ENCODE results near the gene TP53AIP1.

TP53AIP1 gene

GRCh38 chr11:128905345-128906184, 37.1 kb downstream of the TP53AIP1 start:
- DNase-seq = peak; percentile 41

- peak; percentile 38 for DNase-seq
Measured at GRCh38 chr11:128904656-128905344, 37.9 kb downstream of the TP53AIP1 start.

DNA sequence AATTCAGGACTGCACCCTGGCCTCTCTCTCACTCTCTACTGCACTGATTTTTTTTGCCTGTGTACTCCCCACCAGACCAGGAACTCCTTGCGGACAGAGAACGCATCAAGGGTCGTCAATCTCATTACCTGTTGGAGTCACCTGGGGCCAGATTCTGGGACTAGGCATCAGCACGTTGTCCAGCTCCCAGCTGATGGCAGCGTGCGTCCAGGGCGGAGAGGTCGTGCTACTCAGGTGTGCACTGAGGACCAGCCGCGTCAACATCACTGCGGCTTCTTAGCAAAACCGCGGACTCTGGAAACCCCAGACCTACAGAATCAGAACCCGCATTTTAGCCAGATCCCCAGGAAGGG, 38.4 kb downstream of the TP53AIP1 start:
- DNase-seq = no peak

- DNase-seq = no peak
Measured at GRCh38 chr11:128903248-128904061, 39.2 kb downstream of the TP53AIP1 start.

GRCh38 chr11:128902515-128903066, 40.1 kb downstream of the TP53AIP1 start:
- DNase-seq = peak; percentile 70

DNA sequence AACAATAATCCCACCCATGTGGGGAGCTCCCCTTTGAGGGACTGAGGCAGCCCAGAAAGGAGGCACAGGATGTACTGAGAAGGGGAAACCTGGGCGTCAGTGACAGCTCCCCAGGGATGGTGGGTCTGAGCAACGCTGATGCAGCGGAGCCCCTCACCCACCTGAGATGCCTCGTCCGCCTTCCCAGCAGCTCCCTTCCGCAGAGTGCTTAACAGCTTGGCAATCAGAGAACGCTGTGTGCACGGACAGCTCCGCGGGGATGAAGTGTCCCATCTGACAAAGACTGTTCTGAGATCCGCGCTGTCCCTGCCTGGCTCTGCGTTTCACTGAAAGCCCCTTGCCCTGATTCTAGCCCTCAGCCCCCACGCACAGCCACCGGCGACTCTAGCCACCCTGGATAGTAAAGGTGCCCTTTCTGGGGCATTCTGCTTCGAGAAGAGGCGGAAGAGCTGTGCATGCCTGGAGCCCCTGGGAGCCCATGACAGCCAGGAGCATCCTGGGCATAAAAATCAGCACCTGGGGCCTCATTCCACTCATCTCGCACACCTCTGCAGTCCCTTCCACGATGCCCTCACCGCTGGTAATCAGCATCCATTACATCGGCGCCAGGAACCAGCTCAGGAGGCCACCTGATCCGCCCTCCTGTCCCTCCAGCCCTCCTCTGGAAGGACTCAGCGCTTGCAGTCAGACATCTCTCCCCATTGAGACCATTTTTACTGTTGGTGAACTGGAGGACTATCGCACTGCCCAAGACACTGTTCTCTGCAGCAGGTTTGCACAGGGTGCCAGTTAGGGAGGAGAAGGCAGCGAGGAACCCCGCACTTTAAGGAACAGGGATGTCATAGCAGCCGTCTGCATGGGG, 40.8 kb downstream of the TP53AIP1 start:
- DNase-seq = no peak

- DNase-seq = no peak
Measured at GRCh38 chr11:128900468-128900867, 42.2 kb downstream of the TP53AIP1 start.

- DNase-seq = peak; percentile 38
Measured at GRCh38 chr11:128898580-128899344, 43.9 kb downstream of the TP53AIP1 start.

DNA sequence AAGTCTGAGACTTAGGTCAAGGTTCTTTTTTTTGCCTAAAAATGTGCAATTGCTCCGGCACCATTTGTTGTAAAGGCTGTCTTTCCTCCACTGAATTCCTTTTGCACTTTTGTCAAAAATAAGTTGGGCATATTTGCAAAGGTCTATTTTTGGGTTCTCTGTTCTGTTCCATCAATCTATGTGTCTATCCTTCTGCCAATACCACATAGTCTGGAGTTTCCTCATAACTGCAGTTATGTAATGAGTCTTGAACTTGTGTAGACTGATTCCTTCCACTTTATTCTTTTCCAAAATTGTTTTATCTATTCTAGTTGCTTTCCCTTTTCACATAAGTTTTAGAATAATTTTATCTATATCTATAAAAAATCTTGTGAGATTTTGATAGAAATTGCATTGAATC, 44.8 kb downstream of the TP53AIP1 start:
- no peak for DNase-seq

DNA sequence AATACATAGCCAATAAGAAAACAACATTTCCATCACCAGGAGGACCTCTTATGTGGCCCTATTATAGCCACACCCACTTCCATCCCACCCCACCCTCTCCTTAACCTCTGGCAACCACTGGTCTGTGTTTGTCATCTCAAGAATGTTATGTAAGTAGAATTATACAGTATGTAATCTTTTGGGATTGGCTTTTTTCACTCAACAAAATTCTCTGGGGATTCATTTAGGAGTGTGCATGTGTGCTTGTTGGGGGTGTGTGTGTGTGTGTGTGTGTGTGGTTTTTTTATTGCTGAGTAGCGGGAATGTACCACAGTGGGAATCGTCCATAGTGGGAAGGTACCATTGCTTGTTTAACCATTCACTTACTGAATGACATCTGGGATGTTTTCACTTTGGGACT, 46.3 kb downstream of the TP53AIP1 start:
- DNase-seq = peak; percentile 46

GRCh38 chr11:128895526-128895925, 47.1 kb downstream of the TP53AIP1 start:
- no peak for DNase-seq

DNA sequence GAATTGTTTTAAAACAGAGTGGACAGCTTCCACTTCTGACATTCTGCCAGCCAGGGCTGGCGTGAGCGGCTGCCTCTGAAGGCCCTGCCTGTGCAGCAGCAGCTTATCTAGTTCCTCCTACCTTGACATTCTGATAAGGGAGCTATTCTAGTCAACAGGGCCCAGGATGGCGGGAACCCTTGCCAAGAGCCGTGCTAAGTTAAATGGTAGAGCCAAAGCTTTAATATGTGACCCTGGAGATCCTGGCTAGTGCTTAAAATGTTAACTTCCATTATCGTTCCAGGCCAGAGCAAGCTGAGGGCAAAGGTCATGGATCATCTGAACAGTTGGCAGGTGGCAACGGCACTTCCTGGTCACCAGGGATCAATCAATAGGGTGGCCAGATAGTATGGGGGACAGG, 48.0 kb downstream of the TP53AIP1 start:
- DNase-seq = no peak

DNA sequence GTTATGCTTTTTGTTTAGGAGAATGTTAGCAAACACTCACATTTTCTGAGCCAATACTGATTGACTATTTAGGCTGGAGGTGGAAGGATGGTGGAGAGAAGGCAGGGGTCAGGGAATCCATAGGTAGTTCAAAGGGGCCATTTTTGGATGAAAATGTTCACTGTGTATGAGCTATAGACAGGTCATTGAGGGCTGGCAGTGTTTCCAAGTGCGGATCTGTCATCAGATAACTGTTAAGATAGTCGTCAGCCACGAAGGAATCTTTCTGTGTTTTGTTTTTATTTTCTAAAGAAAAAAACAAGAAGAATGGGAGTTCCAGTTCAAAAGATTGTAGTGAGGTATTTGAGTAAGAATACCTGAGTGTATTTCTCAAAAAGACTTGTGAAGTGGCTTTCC, 48.4 kb downstream of the TP53AIP1 start:
- no peak for DNase-seq

DNA sequence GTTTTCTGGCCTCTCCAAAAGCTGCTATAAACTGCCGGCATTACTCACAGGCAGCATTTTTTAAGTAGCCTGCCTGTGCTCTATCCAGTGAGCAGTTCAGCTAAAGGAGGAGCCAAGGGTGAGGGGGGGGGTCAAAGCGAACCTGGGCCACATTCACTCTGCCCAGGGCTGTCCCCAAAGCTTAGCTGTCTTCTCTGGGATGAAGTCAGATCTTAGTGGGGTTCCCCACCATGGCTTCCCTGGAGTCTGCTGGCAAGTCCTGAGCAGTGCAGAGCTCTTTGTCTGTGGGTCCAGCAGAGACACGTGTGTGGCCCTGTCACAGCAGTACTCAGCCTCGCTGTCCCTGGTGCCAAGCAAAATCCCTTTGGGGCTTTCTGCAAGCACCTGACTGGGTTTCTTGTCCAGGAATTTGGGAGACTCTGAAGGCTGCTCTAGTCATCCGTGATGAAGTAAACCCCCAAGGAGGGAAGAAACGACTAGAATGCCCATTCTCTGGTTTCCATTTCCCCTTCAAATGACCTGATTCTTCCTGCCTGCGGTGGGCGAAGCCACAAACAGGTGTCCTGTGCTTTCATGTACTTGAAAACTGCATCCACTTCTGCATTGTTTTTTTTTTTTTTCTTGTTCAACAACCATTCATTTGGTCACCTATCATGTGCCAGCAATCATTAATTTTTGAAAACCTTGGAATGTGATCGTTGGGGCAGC, 48.9 kb downstream of the TP53AIP1 start:
- no peak for DNase-seq

- DNase-seq = no peak
Measured at GRCh38 chr11:128892866-128893565, 49.7 kb downstream of the TP53AIP1 start.

DNA sequence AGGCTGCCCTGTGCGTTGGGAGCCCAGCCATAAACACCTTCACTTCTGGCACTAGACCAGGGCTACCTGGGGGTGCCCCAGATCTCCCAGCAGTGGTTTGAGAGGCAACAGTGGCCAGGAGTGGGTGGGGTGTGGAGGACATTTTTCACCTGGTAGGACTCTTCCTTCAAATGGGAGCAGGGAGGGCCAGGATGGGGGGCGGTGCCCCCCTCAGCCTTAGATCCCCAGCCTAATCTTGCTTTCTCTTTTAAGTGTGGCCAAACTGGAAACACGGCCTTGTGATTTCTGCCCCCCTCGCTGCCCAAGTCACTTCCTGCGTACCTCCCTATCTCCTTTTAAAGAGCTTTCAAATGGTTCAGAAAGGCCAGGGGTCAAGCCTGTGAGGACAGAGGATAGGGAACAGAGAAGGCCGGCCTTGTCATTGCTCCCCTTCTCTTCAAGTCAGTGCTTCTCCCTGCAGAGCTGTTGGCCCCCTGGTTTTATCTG, 50.7 kb downstream of the TP53AIP1 start:
- no peak for DNase-seq

GRCh38 chr11:128890543-128891368, 51.9 kb downstream of the TP53AIP1 start, which contains the start of gene KCNJ5:
Gene KCNJ5 (plus strand): TSS chr11:128891356. CDS start chr11:128911274, 19,918 bp downstream.
- peak; percentile 25 for DNase-seq

GRCh38 chr11:128890216-128890542, 52.5 kb downstream of the TP53AIP1 start:
- DNase-seq = no peak

All from fibroblast of skin of scalp (primary cell).